Measurements from ENCODE around the gene SEMA4F. TPM values are rescaled to one million over a fixed set of nuclear protein-coding genes. Genes with fewer than 3 reads are reported as not detected.

The SEMA4F gene
- total RNA-seq, 1 experiment from 2014 or later, result 1.8 TPM

DNA sequence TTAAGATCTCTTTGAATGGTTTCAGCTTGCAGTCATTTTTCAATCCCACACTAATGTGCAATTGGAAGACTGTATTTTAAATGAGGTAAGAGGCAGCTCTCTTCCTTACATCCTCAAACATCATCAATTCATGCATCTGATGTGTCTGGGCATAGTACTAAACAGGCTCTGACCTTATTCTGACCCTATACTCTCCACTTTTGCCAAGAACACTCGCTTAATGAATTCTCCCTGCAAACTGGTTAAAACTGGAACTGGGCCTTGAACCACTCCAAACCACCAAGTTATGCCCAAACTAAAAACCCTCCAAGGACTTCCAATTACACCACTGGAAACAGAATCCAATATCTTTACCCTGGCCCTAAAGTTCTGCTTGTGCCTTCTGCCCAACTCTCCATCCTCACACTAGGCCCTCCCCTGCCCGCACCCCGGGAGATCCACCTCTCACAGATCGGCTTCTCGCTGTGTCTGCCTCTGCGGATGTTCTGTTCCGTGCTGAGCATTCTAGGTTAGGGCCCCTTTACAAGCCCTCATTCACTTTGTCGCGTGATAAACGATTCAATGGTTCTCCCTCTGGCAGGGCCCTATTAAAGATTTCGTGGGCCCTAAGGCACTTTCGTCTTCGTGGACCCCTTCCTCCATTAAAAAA, 7.1 kb upstream of the SEMA4F start:
- no peak for DNase-seq
- no peak overlapping the region for H3K4me3 ChIP-seq
- no peaks in the 10 kb centered on the region for H3K27me3 ChIP-seq
- H3K9me3 ChIP-seq, result no peaks in the 10 kb centered on the region
- no peaks in the 10 kb centered on the region for H3K36me3 ChIP-seq

DNA sequence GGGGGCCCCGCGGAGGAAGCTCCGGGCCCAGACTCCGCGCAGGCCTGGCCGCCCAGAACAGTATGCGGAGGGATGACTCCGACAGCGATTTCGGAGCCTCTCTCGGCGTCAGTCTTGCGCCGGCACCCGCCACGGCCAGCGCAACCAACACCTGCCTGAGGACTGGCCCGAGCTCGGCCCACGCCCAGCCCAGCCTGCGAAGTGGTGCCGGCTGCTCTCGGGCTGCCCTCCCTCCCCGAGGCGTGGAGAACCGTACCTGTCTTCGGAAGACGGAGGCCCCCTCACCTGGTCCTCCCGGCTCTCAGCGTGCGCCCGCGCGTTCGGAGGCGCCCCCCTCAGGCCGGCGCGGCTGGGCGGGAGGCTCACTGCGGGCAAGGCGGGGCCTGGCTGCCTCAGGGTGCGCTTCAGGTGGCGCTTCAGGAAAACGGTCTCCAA, 6.0 kb upstream of the SEMA4F start, which contains the start of gene M1AP:
Gene M1AP (minus strand): TSS at position 322 of the 435 bp plus-strand sequence. CDS start 8,055 bp downstream, outside the sequence.
- Histone ChIP-seq H3K9me3 (no peaks in the 10 kb centered on the region), H3K4me3 (no peak within 1 kb of the TSS)

DNA sequence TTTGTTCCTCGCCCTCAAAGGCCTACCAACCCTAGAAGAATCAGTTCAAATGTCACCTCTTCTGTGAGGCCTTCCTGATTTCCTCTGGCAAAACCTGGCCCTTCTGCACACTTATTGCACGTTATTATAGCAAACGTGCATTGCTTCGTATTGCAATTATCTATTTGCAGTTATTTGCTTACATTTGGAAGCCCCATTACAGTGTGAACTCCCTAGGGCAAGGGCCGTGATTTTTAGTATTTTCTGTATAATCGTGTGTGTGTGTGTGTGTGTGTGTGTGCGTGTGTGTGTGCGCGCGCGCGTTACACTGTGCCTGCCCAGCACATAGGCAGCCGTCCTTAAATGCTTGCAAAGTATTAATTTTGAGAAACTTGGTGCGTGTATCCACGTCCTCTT, 460 bp upstream of the SEMA4F start:
- no peak for DNase-seq
- no peaks in the 10 kb centered on the region for H3K36me3 ChIP-seq
- H3K4me3 ChIP-seq, result peak overlapping the region; percentile 62

More for the DNA sequence above, 6.0 kb upstream of the SEMA4F start, which contains the start of gene M1AP:
- no peak for DNase-seq
- no peaks in the 10 kb centered on the region for H3K27me3 ChIP-seq
- no peaks in the 10 kb centered on the region for H3K36me3 ChIP-seq

DNA sequence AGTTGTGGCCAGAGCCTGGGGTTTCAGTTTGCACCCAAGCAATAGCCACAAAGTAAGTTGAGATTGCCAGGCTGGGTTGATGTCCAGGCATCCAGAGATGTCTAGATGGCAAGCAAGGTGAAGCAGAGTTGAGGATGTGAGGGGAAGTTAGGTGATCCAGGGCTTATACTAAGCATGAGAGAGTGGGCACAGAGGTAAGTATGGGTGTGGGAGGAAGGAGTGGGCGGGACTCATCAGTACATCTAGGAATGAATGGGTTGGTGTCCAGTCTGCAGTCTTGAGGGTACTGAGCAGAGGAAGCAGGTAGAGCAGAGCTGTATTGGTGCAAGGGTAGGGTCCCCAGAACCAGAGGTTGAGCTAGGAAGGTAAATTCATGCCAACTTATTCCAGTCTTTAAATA, 1.5 kb downstream of the SEMA4F start:
- no peaks in the 10 kb centered on the region for H3K36me3 ChIP-seq

More for the DNA sequence above, 460 bp upstream of the SEMA4F start:
- Histone ChIP-seq H3K9me3 (no peaks in the 10 kb centered on the region), H3K27me3 (no peaks in the 10 kb centered on the region)

DNA sequence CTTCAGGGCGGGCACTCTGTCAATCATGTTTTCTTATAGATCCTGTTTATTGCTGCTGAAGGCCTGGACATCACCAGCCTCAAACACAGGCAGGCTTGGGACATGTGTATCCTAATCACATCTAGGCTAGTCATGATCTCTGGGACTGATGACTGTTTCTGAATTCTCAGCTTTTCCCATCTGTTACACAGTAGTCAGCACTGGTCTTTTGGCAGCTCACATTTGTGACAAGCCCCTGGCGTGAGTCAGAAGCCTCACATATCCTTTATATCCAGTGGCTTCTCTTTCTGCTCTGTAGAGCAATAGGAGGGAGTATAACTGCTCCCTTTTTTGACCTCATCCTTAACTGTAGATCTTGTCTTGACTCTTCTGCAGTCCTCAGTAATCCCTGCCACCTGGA, 4.5 kb downstream of the SEMA4F start:
- Histone ChIP-seq H3K9me3 (no peaks in the 10 kb centered on the region), H3K4me3 (no peak overlapping the region), H3K27me3 (no peaks in the 10 kb centered on the region), H3K36me3 (no peaks in the 10 kb centered on the region)
- DNase-seq, result peak; percentile 76

More for the DNA sequence above, 1.5 kb downstream of the SEMA4F start:
- DNase-seq, result no peak
- H3K27me3 ChIP-seq, result no peaks in the 10 kb centered on the region
- no peaks in the 10 kb centered on the region for H3K9me3 ChIP-seq
- no peak overlapping the region for H3K4me3 ChIP-seq

DNA sequence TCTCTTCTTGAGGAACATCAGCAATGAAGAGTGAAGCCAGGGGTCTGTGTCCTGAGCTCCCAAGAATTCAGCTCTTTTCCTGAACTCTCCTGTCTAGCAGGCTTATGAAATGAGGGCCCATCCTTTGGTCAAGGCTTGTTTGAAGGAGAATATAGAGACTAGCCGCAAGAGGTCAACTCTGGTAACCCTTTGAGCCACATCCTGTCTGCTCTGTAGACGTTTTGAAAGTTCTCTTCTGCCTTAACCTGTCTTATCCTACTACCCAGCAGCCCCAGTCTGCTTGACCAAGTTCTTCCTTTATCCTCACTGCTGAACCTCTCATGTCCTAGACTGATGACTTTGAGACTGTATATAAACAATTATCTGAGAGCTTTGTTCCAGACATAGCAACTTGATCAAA, 5.4 kb downstream of the SEMA4F start:
- H3K4me3 ChIP-seq, result no peak overlapping the region
- H3K27me3 ChIP-seq, result no peaks in the 10 kb centered on the region
- H3K36me3 ChIP-seq, result no peaks in the 10 kb centered on the region
- no peak for DNase-seq
- H3K9me3 ChIP-seq, result no peaks in the 10 kb centered on the region

DNA sequence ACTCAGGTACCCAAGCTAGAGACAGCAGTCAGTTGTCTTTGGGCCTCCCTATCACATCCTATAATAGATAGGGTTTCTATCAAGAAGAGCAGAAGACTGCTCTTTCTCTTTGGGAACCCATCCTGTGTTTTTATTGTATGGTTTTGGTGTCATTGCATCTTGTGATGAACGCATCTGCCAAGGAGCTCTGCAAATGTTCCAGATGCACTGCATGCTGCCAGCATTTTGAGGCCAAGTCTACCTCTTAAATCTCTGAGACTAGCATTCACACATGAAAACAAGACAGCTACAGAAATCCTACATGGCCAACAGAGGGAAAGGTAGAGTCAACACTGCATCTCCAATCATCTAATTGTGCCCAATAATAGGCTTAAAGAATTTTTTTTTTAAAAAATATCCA, 14.0 kb downstream of the SEMA4F start:
- no peaks in the 10 kb centered on the region for H3K27me3 ChIP-seq
- no peak overlapping the region for H3K4me3 ChIP-seq
- no peaks in the 10 kb centered on the region for H3K9me3 ChIP-seq

DNA sequence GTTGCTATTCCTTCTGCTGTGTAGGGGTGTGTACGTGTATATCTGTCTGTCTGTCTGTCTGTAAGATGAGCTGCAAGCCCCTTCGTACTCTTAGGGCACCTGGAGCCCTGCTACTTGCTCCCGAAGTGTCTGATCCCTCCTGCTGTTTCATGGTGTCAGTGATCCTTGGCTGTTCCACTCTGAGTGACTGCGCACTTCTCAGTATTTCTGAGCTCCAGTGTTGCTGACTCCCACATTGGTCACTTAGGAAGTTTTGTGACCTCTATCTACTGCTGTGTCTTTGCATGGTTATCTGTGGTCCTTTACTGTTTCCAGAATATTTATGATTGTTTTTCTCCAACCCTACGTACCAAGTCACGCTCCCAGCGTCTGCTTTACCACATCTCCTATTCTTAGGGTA, 16.2 kb downstream of the SEMA4F start:
- H3K9me3 ChIP-seq, result no peaks in the 10 kb centered on the region
- DNase-seq, result no peak

More for the DNA sequence above, 14.0 kb downstream of the SEMA4F start:
- DNase-seq, result no peak
- H3K36me3 ChIP-seq, result no peaks in the 10 kb centered on the region

DNA sequence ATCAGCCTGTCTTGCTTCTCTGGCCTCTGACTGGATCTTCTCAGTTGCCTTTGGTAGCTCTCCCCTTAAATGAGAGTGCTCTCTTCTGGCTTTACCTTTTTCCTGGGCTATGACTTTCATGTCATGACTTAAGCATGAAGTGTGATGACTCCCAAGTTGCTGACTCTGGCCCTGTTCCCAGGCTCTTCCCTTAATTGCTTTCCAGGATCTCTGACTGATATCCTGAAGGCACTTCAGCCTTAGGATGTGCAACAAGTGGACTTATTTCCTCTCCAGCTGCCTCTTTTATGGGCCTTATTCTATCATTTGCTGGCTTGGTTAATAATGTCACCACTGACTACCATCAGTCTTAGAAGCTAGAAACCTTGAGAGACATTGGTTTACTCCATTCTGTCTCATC, 17.4 kb downstream of the SEMA4F start:
- Histone ChIP-seq H3K27me3 (no peaks in the 10 kb centered on the region), H3K4me3 (no peak overlapping the region), H3K9me3 (no peaks in the 10 kb centered on the region), H3K36me3 (no peaks in the 10 kb centered on the region)
- peak; percentile 21 for DNase-seq

More for the DNA sequence above, 16.2 kb downstream of the SEMA4F start:
- Histone ChIP-seq H3K4me3 (no peak overlapping the region), H3K27me3 (no peaks in the 10 kb centered on the region), H3K36me3 (no peaks in the 10 kb centered on the region)

DNA sequence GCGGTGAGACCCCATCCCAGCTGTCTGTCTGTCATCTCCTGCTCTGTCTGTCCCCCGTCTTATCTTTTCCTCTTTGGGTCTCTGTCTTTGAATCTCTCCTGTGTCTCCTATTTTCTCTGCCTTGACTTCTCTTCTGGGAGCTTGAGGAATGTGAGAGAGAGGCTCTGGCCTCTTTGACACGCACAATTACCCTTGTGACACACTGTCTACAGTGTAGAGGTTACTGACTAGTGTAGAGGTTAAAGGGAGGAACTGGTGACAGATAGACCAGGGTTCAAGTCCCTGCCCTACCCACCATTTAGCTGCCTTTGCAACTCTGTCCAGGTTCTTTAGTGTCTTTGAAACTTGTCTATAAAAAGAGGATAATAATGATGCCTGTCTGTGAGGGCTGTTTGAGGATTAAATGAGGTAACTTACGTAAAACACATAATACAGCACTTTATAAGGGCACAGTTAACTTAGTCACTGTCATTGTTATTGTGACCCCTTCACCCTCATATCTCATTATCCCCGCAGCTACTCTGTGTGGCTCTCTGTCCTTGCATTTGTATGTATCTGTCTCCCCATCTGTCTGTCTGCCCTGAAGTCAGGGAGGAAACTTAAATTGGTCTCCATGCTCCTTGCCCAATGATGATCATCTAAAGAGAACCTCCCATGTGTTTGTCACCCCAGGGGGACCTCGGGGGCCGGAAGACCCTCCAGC, 19.9 kb downstream of the SEMA4F start:
- H3K27me3 ChIP-seq, result no peaks in the 10 kb centered on the region
- H3K36me3 ChIP-seq, result no peaks in the 10 kb centered on the region
- no peak overlapping the region for H3K4me3 ChIP-seq

DNA sequence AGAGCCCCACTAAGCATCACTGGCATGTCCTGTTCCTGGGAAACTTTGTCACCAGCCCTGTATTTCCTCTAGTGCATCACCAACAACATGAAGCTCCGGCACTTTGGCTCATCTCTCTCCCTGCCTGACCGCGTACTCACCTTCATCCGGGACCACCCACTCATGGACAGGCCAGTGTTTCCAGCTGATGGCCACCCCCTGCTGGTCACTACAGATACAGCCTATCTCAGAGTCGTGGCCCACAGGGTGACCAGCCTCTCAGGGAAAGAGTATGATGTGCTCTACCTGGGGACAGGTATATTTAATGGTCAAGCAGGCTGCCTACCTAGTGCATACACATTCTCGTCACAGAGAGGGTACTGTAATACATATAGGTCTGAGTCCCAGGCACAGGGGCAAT, 21.0 kb downstream of the SEMA4F start:
- H3K9me3 ChIP-seq, result no peaks in the 10 kb centered on the region
- no peak overlapping the region for H3K4me3 ChIP-seq
- no peaks in the 10 kb centered on the region for H3K27me3 ChIP-seq
- no peak for DNase-seq
- H3K36me3 ChIP-seq, result no peaks in the 10 kb centered on the region

More for the DNA sequence above, 19.9 kb downstream of the SEMA4F start:
- no peaks in the 10 kb centered on the region for H3K9me3 ChIP-seq
- DNase-seq, result no peak

DNA sequence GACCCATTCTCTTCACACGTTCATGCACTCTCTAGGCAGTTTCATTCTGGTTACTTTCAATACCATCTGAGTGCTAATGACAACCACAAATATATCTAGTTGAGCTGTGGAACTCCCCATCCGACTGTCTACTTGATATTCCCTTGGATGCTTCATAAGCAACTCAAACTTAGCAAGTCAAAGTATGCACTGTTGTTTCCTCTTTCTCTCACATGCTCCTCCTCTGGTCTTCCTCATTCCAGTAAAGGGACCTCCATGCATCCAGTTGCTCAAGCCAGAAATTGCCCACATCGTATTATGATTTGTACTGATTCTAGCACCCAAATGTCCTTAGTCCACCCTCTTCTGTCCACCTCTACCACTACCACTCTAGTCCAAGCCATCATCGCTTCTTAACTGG, 22.3 kb downstream of the SEMA4F start:
- Histone ChIP-seq H3K36me3 (no peaks in the 10 kb centered on the region), H3K27me3 (no peaks in the 10 kb centered on the region), H3K4me3 (no peak overlapping the region), H3K9me3 (no peaks in the 10 kb centered on the region)
- DNase-seq, result no peak

DNA sequence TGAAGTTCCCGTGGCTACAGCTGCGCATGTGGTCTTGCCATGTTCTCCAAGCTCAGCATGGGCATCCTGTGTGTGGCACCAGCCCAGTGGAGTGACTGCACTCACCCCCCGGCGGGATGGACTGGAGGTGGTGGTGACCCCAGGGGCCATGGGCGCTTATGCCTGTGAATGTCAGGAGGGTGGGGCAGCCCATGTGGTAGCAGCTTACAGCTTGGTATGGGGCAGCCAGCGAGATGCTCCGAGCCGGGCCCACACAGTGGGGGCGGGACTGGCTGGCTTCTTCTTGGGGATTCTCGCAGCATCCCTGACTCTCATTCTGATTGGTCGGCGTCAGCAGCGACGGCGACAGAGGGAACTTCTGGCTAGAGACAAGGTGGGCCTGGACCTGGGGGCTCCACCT, 25.6 kb downstream of the SEMA4F start:
- H3K27me3 ChIP-seq, result no peaks in the 10 kb centered on the region
- H3K4me3 ChIP-seq, result no peak overlapping the region

DNA sequence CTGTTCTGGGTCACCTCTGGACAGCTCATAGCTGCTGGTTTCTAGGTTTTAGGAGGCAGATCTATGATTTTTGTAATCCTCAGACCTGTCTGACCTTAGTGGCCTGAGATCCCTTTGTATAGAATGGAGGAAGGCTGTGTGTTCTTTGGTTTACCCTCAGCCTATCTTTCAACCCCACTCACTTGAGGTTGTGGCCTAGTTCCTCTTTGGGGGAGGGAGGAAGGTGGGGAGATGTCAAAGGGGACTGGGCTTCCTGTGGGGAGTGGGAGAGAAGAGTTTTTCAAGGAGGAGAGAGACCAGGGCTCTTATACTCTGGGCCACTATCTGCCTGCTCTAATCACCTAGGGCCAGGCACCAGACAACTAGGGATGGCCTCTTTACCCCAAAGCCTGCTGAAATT, 28.5 kb downstream of the SEMA4F start:
- Histone ChIP-seq H3K4me3 (no peak overlapping the region), H3K9me3 (no peaks in the 10 kb centered on the region)
- no peak for DNase-seq

More for the DNA sequence above, 25.6 kb downstream of the SEMA4F start:
- no peaks in the 10 kb centered on the region for H3K36me3 ChIP-seq
- H3K9me3 ChIP-seq, result no peaks in the 10 kb centered on the region
- no peak for DNase-seq

DNA sequence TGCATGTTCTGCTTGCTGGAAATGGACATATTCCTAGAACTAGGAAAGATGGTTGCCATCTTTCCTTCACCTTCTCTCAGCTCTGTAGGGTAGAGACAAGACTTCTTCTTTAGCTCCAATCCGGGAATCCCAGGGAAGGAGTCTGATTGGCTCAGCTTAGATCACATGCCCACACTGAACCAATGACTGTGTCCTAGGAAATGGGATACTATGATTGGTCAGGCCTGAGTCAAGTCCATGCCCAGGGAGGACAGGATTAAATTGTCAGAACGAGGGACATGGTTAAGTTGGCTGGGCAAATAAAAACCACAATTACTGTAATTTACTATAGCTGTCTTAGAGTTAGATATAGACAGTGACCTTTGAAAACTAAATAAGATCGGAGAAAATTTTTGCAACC, 31.4 kb downstream of the SEMA4F start:
- H3K27me3 ChIP-seq, result no peaks in the 10 kb centered on the region
- DNase-seq, result no peak
- no peaks in the 10 kb centered on the region for H3K9me3 ChIP-seq
- no peaks in the 10 kb centered on the region for H3K36me3 ChIP-seq
- H3K4me3 ChIP-seq, result no peak overlapping the region

More for the DNA sequence above, 28.5 kb downstream of the SEMA4F start:
- H3K27me3 ChIP-seq, result no peaks in the 10 kb centered on the region
- H3K36me3 ChIP-seq, result no peaks in the 10 kb centered on the region

DNA sequence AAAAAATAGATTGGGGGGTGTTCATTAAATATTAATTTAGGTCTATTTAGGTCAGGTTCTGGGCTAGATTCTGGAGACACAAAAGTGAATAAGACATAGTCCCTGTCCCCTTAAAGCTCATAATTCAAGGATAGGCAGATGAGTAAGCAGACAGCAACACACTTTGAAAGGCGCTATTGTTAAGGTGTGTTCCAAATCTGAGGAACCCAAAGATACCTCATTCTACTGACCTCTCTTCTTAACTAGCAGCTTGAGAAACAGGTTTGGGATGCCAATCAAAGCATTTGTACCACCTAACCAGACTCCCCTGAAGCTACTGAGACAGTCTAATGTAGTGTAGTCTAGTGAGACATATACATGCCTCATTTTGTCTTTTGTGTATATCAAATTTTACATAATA, 34.8 kb downstream of the SEMA4F start:
- Histone ChIP-seq H3K9me3 (no peaks in the 10 kb centered on the region), H3K4me3 (no peak overlapping the region), H3K27me3 (no peaks in the 10 kb centered on the region), H3K36me3 (no peaks in the 10 kb centered on the region)
- DNase-seq, result no peak

DNA sequence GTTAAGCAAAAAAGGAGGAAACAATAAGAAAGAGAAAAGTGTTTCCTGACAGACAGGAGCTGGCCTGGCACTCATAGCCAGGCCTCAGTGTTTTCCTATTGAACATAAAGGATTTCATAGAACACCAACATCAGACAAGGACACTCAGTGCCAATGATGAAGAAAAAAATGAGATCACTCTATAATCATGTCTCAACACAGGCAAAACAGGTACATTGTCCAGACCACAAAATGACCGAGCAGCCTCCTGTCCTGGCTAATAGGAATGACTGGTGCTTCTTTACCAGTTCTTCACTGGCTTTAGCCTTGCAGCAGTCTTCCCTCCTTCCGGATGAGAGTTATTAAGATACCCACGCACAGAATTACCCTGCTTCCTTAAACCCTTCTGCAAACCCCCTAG, 35.6 kb downstream of the SEMA4F start:
- Histone ChIP-seq H3K4me3 (no peak overlapping the region), H3K9me3 (no peaks in the 10 kb centered on the region), H3K36me3 (no peaks in the 10 kb centered on the region), H3K27me3 (no peaks in the 10 kb centered on the region)
- no peak for DNase-seq

DNA sequence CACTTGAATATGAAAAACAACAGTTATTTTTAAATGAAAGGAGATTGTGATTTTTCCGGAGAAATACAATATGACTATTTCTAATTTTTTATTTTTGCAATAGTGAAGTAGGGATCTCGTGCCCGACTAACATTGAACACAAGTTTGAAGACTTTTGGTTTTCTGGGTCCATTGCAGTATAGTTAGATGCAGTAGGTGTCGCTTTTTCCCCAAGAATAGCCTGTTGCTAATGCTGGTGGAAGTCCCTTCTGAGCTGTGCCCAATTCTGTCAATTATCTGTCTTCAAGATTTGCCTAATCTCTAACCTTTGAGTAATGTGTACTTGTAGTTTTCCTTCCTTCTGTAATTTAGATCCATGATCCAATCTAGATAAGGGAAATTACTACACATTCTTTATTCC, 36.5 kb downstream of the SEMA4F start:
- no peaks in the 10 kb centered on the region for H3K9me3 ChIP-seq
- H3K36me3 ChIP-seq, result no peaks in the 10 kb centered on the region
- DNase-seq, result no peak
- H3K4me3 ChIP-seq, result no peak overlapping the region
- no peaks in the 10 kb centered on the region for H3K27me3 ChIP-seq
